Parietal lobe (tissue), 2 donors: ENCODE measurements around the gene SRGAP3. TPM values are rescaled to one million over a fixed set of nuclear protein-coding genes. Genes with fewer than 3 reads are reported as not detected.

Experiments used
- small RNA-seq: library from RNA; depleted of rRNA; stranded (forward); fragments of <200 nt; gene quantifications from one replicate; pipeline ENCODE3, GENCODE V24; 2014; ENCODE audit warnings: low replicate concordance
- total RNA-seq: library from RNA; depleted of rRNA; stranded (reverse); fragments of >200 nt; gene quantifications from one replicate; pipeline ENCODE4 v1.2.3, GENCODE V29; 2014

Gene SRGAP3
- 209 TPM for total RNA-seq

DNA sequence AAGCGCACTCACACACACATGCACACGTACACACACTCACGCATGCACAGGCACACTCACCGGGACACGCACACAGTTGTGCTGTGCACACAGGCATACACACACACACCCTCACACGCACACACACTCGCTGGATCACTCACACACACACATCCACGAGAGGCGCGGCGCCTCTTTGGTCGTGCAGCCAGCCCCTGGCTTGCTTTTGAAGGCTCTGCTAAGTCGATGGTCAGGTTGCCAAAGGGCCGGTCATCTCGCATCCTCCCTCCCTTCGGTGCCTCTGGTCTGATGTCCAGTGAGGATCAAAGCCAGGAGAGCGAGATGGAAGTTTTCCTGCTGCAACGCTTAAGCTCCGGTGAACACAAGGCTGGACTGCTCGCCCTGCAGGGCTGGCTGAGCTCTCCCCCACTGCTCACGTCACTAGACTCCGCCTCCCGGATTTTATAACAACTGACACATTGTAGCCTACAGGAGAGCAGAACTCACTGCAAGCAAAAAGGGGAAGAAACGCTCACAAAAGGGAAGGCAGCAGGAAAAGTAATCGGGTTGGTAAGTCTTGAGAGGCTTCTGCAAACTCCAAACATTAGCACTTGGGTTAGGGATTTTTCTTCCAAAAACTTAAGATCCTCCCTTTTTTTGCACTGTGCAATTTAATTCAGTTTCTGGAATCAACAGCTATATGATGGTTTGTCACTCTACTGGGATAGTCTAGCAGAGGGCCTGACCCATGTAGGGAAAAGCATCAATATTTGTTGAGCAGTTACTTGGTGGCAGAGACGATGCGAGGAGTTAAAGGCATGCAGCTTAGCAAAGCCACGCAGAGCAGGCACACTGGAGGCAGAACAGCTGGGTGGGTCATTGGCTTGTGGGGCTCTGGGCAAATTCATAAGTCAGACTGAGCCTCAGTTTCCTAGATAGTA lies at the start of gene SRGAP3:
Gene SRGAP3 (minus strand): TSS at position 374 of the 920 bp plus-strand sequence. CDS start 695 bp downstream, outside the sequence.

DNA sequence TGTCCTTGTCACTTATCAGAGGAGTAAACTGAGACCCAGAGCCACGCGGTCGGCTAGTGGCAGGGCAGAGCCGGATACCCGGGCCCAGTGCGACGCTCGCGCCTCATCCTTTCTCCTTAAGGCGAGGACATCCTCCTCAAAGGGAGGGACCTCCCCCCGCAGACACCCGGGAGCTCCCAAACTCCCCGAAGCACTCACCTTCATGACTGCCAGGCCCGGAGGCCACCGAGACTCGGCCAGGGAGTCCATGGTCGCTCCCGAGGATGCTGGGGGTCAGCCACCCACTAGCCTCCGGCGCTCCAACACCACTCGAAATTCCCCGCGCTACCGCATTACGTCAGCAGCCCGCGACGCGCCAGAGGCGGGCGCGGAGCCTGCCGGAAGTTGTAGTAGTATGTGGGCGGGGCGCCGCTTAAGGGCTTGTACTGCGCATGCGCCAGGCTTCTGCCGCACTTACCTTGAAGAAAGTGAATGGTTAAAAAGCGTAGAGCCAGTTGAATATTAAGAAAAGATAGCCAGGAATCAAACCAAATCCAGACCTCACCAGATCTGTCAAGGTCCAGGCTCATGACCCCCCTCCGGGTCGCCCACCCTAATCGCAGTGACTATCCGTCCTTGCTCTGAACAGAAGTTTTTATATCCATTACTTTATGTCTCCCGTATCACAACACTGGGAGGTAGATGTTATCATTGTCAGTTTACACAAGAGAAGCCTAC lies 286.2 kb downstream of the SRGAP3 start, which contains the start of gene RAD18:
Gene RAD18 (minus strand): TSS at position 336 of the 717 bp plus-strand sequence. CDS start 87 bp downstream, at position 249.

Small RNA genes within 50 kb of the gene (small RNA-seq; reads per million reads assigned to genes)
- gene RF00416 = not detected

Other genes starting within 250 kb of the SRGAP3 start
- 67.3 TPM for gene THUMPD3, start 113.4 kb upstream of the SRGAP3 start, total RNA-seq
- gene SETD5, start 148.0 kb upstream of the SRGAP3 start, total RNA-seq = 113 TPM